Activated CD4-positive, alpha-beta T cell treated with anti-CD3 and anti-CD28 coated beads, Interleukin-2, amount 10 ng/mL, durations not matched to agents 24 days and 14 days (primary cell): Measurements from ENCODE around the gene EPHX1. TPM values are rescaled to one million over a fixed set of nuclear protein-coding genes. Genes with fewer than 3 reads are reported as not detected.

Experiments
- DNase-seq: peaks from one replicate; pipeline ENCODE4 v3.0.0; 2022
- H3K27ac Mint-ChIP-seq: one replicate; pipeline ENCODE4 v1.8.0; 2022; ENCODE audit warnings: mild to moderate bottlenecking, mixed read lengths
- H3K27me3 Mint-ChIP-seq: one replicate; pipeline ENCODE4 v1.8.0; 2022; ENCODE audit warnings: mixed read lengths
- H3K36me3 Mint-ChIP-seq: one replicate; pipeline ENCODE4 v1.8.0; 2022; ENCODE audit warnings: low read depth, mild to moderate bottlenecking, mixed read lengths
- H3K4me1 Mint-ChIP-seq: one replicate; pipeline ENCODE4 v1.8.0; 2021; ENCODE audit warnings: mixed read lengths
- H3K4me3 Mint-ChIP-seq: one replicate; pipeline ENCODE4 v1.8.0; 2022; ENCODE audit warnings: mild to moderate bottlenecking, moderate library complexity, mixed read lengths
- H3K9me3 Mint-ChIP-seq: one replicate; pipeline ENCODE4 v1.8.0; 2021; ENCODE audit warnings: mixed read lengths
- intact Hi-C: fragments of 100-400 bp; cut with micrococcal nuclease; formaldehyde crosslinking; loops from one replicate; pipeline ENCODE4 v1.15.1; 2023
- total RNA-seq: library from RNA; stranded (reverse); gene quantifications from 2 replicates; pipeline ENCODE4 v1.2.3, GENCODE V29; 2022

EPHX1 gene
- total RNA-seq, 1 donor from 2014 or later: 1.8 TPM

DNA sequence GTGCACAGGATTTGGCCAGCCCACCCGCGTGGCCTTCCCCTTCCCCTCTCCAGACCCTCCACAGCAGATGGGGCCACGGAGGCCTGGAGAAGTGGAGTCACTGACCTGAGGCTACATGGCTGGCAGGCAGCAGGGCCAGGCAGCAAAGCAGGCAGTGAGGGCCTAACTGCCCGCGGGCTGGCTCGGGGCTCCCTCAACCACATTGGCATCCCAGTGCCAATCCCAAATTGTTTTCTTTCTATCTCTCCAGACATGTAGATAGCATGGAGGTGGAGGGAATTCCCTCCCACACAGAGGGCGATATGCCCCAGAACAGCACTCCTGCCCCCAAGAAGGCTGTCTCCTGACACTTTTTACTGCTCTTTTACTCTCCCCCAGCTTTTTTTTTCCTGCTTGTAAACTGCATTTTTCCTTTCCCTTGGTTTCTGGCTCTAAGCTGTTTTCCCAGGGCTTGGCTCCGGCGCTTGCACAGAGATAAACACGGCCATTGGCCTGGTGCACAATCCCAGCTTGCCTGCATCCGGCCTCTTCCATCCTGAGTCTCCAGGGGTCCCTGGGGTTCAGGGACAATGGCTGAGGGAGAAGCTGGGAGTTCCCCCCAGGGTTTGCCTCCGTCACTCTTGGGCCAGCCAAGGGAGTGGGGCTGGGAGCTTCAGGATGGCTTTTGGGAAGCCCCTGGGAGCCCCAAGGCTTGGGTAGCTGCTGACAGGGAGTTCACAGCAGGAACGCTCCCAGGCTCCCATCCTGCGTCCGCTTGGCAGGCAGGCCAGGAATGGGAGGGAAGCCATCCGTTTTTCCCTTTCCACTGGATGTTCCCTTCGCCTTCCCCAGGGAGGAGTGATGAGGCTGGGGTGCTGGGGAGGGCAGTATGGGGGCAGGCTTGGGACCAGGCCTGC, 7.0 kb downstream of the EPHX1 start:
- Mint-ChIP-seq H3K9me3 (no peaks in the 10 kb centered on the region), H3K36me3 (no peaks in the 10 kb centered on the region), H3K27ac (no peak overlapping the region), H3K4me1 (peaks cover 7% of the 10 kb centered on the region), H3K27me3 (peaks cover 3% of the 10 kb centered on the region), H3K4me3 (no peak overlapping the region)
- intact Hi-C loops: no loop called here
- DNase-seq: no peak

DNA sequence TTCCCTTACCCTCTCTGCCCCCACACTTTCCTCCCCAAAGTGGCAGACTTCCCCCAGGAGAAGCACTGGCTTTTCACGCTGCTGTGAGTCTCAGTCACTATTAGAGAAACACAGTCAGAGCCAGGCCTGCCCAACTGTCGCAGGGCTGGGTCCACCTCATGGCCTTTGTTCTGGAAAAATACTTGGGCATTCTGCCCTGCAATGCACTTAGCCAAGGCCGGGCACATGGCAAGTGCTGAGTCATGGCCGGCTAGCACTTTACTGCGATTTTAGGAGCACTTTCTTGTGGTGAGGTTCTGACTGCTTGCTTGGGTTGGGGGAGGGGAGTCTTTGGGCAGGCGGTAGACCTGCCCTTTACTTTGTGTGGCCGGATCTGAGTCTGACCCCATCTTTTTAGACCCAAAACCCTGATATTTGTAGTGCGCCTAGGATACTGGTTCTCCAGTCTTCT, 7.7 kb downstream of the EPHX1 start:
- Mint-ChIP-seq H3K27me3 (peaks cover 6% of the 10 kb centered on the region), H3K4me1 (peaks cover 7% of the 10 kb centered on the region), H3K36me3 (no peaks in the 10 kb centered on the region), H3K27ac (no peak overlapping the region), H3K9me3 (no peaks in the 10 kb centered on the region), H3K4me3 (no peak overlapping the region)
- intact Hi-C loops: no loop called here
- no peak for DNase-seq

DNA sequence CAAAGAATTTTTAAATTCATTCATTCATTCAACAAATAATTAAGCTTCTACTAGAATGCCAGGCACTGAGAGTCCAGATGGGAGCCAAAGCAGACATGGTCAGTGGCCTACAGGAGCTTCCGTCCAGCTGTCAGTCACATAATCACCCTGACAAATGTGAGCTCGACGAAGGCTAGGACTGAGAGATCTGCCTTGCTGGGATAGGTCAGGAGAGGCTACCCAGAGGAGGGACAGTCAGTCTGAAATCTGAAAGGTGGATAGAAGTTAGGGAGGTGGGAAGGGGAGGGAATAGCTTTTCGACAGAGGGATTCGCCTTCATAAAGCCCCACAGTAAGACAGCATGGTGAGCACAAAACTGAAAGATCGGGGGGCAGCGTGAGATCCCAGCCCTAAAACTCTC, 8.3 kb downstream of the EPHX1 start:
- no peak overlapping the region for H3K4me3 Mint-ChIP-seq
- H3K4me1 Mint-ChIP-seq: peaks cover 7% of the 10 kb centered on the region
- H3K27ac Mint-ChIP-seq: no peak overlapping the region
- no peak for DNase-seq
- peaks cover 6% of the 10 kb centered on the region for H3K27me3 Mint-ChIP-seq
- no peaks in the 10 kb centered on the region for H3K9me3 Mint-ChIP-seq
- H3K36me3 Mint-ChIP-seq: no peaks in the 10 kb centered on the region
- intact Hi-C loops: no loop called here

DNA sequence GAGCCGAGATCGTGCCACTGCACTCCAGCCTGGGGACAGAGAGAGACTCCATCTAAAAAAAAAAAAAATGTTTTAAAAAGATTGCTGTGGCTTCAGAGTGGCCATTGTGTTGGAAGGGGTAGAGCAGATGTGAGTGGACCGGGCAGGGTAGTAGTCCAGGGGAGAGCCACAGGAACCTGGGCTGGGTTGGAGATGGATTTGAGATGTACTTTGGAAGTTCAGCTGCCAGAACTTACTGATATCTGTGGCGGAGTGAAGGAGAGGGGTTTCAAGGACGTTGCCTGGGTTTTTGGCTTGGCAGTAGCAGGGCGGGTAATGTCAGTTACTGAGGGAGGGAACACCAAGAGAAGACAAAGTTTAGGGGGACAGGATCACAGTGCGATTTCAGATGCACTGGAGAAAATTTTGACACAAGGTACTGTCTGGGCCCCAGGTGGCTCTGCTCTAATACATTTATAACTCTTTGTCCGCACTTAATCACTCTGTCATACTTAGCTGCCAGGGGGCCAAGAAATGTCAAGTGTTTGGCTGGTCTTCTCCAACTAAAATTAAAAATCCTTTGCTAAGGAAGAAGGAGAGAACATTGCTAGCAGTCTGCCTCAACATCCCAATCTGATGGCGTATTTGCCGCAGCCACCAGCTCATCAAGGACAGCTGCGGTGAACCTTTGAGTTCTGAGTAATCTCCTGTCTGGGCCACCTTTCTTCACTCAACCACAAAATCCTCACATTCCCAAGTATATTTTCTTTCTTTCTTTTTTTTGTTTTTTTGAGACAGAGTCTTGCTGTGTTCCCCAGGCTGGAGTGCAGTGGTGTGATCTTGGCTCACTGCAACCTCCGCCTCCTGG, 9.6 kb downstream of the EPHX1 start:
- H3K4me3 Mint-ChIP-seq: no peak overlapping the region
- no peak for DNase-seq
- no peaks in the 10 kb centered on the region for H3K9me3 Mint-ChIP-seq
- H3K27ac Mint-ChIP-seq: no peak overlapping the region
- H3K27me3 Mint-ChIP-seq: peaks cover 6% of the 10 kb centered on the region
- peaks cover 7% of the 10 kb centered on the region for H3K4me1 Mint-ChIP-seq
- H3K36me3 Mint-ChIP-seq: no peaks in the 10 kb centered on the region
- intact Hi-C loops: no loop called here

DNA sequence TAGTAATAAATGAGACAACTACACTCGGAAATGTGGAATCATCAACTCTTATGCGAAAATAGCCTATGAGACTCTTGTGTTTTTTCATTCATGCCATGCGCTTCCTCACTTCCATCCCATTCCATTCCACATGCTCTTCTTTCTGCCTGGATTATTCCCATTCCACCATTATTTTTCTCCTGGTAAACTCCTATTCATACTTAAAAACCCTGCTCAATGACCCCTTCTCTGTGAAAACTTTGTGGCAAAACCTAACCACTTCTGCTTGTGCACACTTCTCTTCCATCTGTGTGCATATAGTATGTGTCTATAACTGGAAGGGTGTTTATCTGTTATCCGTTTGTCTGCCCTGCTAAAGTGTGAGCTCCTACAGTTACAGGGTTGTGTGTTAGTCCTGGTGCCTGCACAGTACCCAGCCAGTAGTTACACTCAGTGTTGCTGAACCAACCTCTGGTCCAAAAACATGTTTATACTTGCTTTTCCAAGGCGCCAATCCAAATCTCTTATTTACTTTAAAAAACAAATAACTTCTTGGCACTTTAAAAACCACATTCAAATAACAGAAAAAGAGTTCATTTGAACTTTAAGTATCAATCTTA, 10.7 kb downstream of the EPHX1 start:
- H3K36me3 Mint-ChIP-seq: no peaks in the 10 kb centered on the region
- no peak for DNase-seq
- no peak overlapping the region for H3K4me3 Mint-ChIP-seq
- intact Hi-C loops: no loop called here
- H3K4me1 Mint-ChIP-seq: peaks cover 7% of the 10 kb centered on the region
- peaks cover 6% of the 10 kb centered on the region for H3K27me3 Mint-ChIP-seq
- no peak overlapping the region for H3K27ac Mint-ChIP-seq
- no peaks in the 10 kb centered on the region for H3K9me3 Mint-ChIP-seq

DNA sequence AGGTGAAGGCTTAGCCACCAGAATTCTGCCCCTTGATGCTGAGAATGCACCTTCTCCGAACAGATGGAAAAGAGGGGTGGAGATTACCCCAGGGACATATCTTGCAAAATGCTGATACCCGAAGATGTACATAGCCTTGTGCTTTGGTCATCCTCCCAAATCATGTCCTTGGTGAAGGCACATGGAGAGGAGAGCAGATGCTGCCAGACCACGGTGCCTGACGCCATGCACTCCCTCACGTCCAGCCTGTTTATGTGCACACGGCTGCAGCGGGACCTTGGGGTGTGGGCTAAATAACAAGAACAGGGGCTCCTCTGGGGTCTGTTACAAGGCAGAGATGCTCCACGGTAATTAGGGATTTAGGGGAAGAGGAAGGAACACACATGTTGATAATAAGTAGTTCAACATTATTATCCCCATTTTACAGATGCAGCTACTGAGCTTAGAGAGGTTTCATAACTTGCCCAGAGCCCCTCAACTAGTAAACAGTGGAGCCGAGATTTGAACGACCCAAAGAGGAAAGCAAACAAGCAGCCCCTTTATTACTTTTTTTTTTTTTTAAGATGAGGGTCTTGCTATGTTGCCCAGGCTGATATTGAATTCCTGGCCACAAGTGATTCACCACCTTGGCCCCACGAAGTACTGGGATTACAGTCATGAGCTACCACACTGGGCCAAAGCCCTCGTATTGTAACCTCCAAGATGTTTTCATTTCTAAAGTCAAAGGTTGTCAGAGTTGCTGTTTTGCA, 12.9 kb downstream of the EPHX1 start:
- Mint-ChIP-seq H3K27me3 (peaks cover 6% of the 10 kb centered on the region), H3K4me1 (peaks cover 4% of the 10 kb centered on the region), H3K9me3 (no peaks in the 10 kb centered on the region), H3K4me3 (no peak overlapping the region), H3K27ac (no peak overlapping the region), H3K36me3 (no peaks in the 10 kb centered on the region)
- intact Hi-C loops: no loop called here
- DNase-seq: no peak

DNA sequence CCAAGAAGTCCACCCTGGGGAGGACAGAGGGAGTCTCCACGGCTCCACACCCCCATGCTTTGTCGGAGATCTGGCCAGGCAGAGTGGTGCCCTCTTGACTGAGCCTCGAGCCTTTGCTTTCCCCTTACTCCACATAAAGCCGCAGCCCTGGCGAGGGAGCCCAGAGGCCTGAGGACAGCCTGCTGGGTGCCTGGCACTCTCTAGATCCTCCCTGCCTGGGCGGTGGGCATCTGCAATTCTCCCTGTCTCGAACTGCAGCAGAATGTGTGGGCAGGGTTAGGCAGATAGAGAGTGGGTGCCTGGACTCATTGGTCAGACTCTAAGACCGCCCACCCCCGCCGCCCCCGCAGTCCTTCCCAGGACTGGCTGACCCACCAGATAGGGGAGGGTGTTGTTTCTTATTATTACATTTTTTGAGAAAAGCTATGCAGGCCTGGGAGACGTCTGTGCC, 13.9 kb downstream of the EPHX1 start:
- Mint-ChIP-seq H3K4me3 (no peak overlapping the region), H3K4me1 (no peaks in the 10 kb centered on the region), H3K9me3 (no peaks in the 10 kb centered on the region), H3K27ac (no peak overlapping the region), H3K36me3 (no peaks in the 10 kb centered on the region), H3K27me3 (peaks cover 6% of the 10 kb centered on the region)
- intact Hi-C loops: no loop called here
- no peak for DNase-seq

DNA sequence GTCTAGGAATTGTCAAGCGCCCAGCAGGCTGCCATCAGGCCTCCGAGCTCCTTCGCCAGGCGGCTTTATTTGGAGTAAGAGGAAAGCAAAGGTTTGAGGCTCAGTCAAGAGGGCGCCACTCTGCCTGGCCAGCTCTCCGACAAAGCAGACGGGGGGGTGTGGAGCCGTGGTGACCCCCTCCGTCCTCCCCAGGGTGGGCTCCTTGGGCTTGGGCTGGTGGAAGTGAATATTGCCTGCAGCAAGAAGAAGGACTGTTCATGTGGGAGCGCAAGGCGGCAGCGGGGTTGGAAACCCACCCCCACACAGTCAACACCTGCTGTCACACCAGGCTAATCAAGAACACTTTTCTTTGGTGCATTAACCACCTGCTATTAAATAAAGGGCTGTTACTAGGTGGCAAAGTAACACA, 14.6 kb downstream of the EPHX1 start:
- DNase-seq: no peak
- Mint-ChIP-seq H3K36me3 (no peaks in the 10 kb centered on the region), H3K4me3 (no peak overlapping the region), H3K9me3 (no peaks in the 10 kb centered on the region), H3K4me1 (no peaks in the 10 kb centered on the region), H3K27me3 (peaks cover 6% of the 10 kb centered on the region), H3K27ac (no peak overlapping the region)
- intact Hi-C loops: no loop called here

DNA sequence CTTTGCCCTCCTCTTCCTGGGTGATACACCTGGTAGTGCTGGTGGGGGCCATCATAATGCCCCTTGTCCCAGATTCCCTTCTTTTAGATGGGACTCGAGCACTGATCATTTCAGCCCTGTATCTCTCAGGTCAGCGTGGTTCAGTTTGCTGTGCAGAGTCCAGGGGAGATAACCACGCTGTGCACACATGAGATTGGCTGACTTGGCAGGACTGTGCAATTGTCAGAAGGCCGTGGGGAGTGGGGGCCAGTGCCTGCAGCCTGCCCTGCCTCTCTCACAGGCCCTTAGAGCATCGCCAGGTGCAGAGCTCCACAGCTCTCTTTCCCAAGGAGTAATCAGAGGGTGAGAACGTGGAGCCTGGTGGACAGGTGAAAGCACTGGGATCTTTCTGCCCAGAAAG, 15.2 kb downstream of the EPHX1 start:
- Mint-ChIP-seq H3K27me3 (peaks cover 6% of the 10 kb centered on the region), H3K27ac (no peak overlapping the region), H3K4me3 (no peak overlapping the region), H3K9me3 (no peaks in the 10 kb centered on the region), H3K36me3 (no peaks in the 10 kb centered on the region), H3K4me1 (no peaks in the 10 kb centered on the region)
- intact Hi-C loops: no loop called here
- no peak for DNase-seq

DNA sequence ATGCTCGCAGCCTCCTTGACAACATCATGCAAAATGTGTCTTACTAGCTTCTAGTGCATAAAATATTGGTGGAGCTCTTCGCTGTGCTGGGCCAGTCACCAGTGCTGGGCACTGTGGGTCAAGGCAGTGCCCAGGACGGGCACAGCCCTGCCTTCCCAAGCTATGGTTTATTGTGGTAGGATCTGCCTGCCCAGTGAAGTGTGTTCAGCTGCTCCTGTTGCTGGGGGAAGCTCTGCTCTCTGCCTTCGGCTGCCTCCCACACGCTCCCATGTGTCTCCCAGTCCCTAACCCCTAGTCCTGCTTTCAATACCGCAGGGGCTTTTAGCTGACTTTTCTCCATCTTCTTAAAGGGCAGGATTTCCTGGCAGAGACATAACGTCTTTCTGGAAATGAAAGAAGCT, 15.7 kb downstream of the EPHX1 start:
- no peak overlapping the region for H3K4me3 Mint-ChIP-seq
- no peaks in the 10 kb centered on the region for H3K4me1 Mint-ChIP-seq
- intact Hi-C loops: no loop called here
- H3K27me3 Mint-ChIP-seq: peaks cover 6% of the 10 kb centered on the region
- H3K9me3 Mint-ChIP-seq: no peaks in the 10 kb centered on the region
- H3K36me3 Mint-ChIP-seq: no peaks in the 10 kb centered on the region
- no peak overlapping the region for H3K27ac Mint-ChIP-seq
- DNase-seq: no peak

DNA sequence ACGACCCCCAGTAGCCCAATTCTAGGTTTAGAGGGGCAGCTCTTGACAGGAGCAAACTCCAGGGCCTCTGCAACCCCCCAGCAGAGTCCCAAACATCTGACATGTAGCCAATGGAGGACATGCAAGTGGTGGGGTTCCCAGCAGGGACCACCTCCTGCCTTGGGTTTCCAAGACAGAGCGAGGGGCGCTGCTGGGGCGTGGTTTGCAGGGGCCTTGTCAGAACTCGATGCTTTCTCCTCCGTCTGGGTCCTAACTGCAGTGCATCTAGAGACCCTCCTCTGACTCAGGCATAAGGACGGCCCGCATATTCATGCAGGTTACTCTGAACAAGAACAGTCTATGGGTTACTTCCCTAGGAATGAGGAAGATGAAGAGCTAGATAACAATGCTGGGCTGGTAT, 17.2 kb downstream of the EPHX1 start:
- intact Hi-C loops: no loop called here

DNA sequence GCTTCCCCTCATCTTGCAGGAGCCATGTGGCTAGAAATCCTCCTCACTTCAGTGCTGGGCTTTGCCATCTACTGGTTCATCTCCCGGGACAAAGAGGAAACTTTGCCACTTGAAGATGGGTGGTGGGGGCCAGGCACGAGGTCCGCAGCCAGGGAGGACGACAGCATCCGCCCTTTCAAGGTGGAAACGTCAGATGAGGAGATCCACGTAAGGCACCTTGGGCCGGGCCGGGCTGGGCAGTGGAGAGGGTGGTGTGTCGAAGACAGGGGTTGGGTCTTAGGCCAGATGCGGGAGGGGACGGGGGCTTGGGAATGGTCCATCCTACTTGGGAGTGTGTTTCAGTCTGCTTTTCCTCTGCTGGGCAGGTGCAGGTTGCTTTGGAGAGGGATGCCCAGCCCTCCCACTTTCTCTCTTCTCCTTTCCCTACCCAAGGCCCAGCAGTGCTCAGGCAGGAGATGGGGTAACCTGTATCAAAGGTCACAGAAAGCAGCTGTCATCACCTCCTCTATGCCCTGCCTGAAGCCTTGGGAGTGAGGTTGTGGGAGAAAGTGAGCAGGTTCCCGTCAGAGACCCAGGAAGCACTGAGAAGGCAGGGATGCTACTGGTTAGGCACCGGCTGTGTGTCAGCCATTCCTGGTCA, 18.9 kb downstream of the EPHX1 start:
- Mint-ChIP-seq H3K36me3 (no peaks in the 10 kb centered on the region), H3K27me3 (no peaks in the 10 kb centered on the region), H3K4me1 (no peaks in the 10 kb centered on the region), H3K4me3 (no peak overlapping the region), H3K27ac (no peak overlapping the region), H3K9me3 (no peaks in the 10 kb centered on the region)
- intact Hi-C loops: no loop called here
- DNase-seq: no peak

More for the DNA sequence above, 17.2 kb downstream of the EPHX1 start:
- Mint-ChIP-seq H3K4me3 (no peak overlapping the region), H3K27ac (no peak overlapping the region), H3K27me3 (peaks cover 2% of the 10 kb centered on the region), H3K9me3 (no peaks in the 10 kb centered on the region), H3K36me3 (no peaks in the 10 kb centered on the region), H3K4me1 (no peaks in the 10 kb centered on the region)
- no peak for DNase-seq

DNA sequence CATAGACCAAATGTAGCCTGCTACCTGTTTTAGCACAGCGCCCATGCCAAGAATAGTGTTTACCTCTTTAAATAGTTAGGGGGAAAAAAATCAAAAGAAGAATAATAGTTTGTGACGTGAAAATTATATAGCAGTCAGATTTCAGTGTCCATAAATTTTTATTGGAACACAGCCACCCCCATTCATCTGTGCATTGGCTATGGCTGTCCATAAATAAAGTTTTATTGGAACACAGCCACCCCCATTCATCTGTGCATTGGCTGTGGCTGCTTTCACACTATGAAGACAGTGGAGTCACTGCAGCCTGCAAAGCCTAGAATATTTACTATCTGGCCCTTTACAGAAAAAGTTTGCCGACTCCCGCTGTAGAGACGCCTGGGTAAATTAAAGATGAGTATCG, 20.9 kb downstream of the EPHX1 start:
- no peaks in the 10 kb centered on the region for H3K27me3 Mint-ChIP-seq
- no peak overlapping the region for H3K27ac Mint-ChIP-seq
- no peaks in the 10 kb centered on the region for H3K4me1 Mint-ChIP-seq
- intact Hi-C loops: no loop called here
- H3K9me3 Mint-ChIP-seq: no peaks in the 10 kb centered on the region
- no peak overlapping the region for H3K4me3 Mint-ChIP-seq
- DNase-seq: no peak
- H3K36me3 Mint-ChIP-seq: no peaks in the 10 kb centered on the region
